ENCODE results near the gene FERMT2. TPM values are rescaled to one million over a fixed set of nuclear protein-coding genes. Genes with fewer than 3 reads are reported as not detected.
"Not testable (repeated sequence)": the region's sequence is repeated elsewhere in the genome, so short reads cannot be mapped to it uniquely, and the experiment has no call there.

FERMT2 gene
- polyA plus RNA-seq, 1 donor: 183 TPM

DNA sequence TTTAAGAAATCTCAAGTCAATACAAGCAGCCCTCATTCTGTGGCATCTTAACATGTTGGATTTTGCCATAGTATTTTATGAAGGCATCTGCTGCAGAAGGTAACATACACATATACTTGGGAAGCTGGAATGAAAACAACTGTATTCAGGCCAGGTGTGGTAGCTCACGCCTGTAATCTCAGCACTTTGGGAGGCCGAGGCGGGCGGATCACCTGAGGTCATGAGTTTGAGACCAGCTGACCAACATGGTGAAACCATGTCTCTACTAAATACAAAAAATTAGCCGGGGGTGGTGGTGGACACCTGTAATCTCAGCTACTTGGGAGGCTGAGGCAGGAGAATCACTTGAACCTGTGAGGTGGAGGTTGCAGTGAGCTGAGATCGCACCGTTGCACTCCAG, 86.0 kb downstream of the FERMT2 start:
- DNase-seq: not testable (repeated sequence)

DNA sequence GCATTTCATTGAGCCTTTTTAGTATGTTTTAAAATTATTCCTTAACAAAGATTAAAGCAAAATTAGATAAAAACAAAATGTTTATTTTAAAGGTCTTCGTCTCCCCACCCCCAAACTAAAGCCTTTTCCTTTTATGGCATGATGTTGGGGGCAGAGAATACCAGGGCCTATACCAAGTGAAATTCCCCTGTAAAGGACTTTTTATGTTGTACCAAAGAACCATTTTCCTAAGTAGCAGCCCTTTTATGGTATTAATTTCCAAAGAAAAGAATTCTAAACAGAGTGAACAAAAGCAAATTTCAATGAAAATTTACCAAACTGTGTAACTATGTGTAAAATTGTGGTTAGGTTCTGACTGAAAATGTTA, 87.5 kb downstream of the FERMT2 start:
- no peak for DNase-seq

GRCh38 chr14:52862632-52863333, 88.1 kb downstream of the FERMT2 start:
- no peak for DNase-seq

GRCh38 chr14:52861403-52861802, 89.4 kb downstream of the FERMT2 start:
- DNase-seq: no peak

GRCh38 chr14:52860910-52861309, 89.9 kb downstream of the FERMT2 start:
- no peak for DNase-seq

DNA sequence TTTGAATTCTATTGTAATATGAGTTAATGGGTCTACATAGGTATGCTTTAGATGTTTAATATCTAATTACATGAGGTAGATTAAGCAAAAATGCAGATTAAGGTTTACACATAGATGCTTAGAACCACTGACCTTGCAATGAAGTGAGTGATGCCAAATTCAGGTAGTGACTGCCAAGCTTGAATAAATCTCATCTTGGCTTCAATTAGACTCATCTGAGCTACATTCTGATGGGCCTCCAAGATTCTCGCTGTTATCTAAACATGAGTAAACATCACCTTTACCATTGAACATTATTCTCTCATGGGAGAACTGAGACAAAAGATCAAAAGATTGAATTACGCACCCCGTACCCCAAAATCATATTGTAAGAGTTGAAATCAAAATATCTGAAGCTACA, 90.6 kb downstream of the FERMT2 start:
- no peak for DNase-seq

DNA sequence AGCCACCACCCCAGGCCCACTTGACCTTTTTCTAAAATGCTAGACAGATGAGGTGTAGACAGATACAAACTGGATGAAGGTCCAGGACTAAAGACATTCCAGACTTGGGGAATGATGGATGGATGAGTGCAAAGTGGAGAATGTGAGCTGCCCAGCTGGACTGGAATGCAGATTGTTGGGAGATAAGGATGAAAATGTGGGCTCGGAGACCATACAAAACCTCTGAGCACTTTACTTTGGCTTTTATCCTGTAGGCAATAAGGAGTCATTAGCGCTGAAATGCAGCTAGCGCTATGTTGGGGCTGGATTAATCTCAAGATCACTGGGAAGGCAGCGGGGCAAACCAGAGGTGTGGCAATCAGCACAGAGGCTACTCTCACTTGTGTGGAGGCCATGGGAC, 94.7 kb downstream of the FERMT2 start:
- no peak for DNase-seq

- no peak for DNase-seq
These were observed 97.4 kb downstream of the FERMT2 start for GRCh38 chr14:52853522-52853854.

GRCh38 chr14:52852810-52853521, 97.9 kb downstream of the FERMT2 start:
- no peak for DNase-seq

DNA sequence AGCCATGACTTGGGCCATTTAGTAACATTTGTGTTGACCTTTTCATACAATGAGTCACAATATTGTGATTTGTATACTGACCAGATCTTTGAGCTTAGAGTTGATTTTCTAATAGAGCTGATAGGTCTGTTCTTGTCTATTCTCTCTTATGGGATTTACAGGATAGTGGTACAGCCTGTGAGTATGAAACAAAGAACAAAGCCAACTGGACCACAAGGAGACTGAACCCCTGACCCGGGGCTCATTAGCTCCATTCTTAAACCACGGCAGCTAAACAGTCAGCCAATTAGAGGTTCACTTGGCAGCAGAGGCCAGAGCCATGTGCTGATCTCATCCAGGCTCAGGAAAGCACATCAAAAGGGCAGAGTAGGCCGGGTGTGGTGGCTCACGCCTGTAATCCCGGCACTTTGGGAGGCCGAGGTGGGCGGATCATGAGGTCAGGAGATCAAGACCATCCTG, 100.4 kb downstream of the FERMT2 start:
- no peak for DNase-seq

GRCh38 chr14:52848626-52849025, 102.2 kb downstream of the FERMT2 start:
- no peak for DNase-seq

DNA sequence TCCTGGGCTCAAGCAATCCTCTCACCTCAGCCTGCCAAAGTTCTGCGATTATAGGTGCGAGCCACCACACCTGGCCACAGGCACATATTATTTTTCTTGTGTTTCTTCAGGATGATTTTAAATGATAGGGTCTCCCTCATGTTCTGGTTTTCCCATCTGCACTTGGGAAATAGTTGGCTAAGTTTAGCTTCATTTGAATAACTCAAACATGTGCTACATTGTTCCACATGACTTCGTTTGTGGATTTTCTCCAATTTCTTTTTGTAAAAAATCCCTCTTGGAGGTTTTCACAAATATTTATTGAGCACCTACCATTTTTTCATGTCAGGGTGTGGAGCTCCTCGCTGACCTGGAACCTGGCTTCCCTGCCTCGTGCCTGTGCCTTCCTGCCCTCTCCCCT, 104.3 kb downstream of the FERMT2 start:
- DNase-seq: no peak

- DNase-seq: no peak
These were observed 105.8 kb downstream of the FERMT2 start for GRCh38 chr14:52845081-52845480.

- DNase-seq: no peak
These were observed 106.4 kb downstream of the FERMT2 start for GRCh38 chr14:52844262-52845060.

- no peak for DNase-seq
These were observed 110.0 kb downstream of the FERMT2 start for GRCh38 chr14:52840877-52841276.

GRCh38 chr14:52837451-52837850, 113.4 kb downstream of the FERMT2 start:
- no peak for DNase-seq

- no peak for DNase-seq
These were observed 114.8 kb downstream of the FERMT2 start for GRCh38 chr14:52836063-52836462.

GRCh38 chr14:52835122-52835903, 115.5 kb downstream of the FERMT2 start:
- no peak for DNase-seq

- no peak for DNase-seq
These were observed 116.4 kb downstream of the FERMT2 start for GRCh38 chr14:52834440-52834842.

DNA sequence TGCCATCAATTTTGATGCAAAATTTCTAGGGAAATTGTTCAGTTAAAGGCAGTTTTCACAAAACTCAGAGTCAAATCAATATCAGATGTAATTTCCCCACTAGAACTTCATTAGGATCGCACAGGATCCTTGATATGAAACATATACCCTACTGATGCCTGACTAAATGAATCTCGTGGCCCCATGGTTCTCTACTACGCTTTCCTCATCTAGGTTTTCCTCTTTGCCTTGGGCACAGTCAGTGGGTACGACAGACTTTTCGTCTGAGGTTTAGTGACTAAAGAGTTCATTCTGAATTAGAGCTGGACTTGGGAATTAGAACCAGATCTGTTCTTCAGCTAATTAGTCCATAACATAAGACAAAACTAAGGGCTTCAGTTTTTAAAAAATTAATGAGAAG, 117.0 kb downstream of the FERMT2 start:
- DNase-seq: no peak

DNA sequence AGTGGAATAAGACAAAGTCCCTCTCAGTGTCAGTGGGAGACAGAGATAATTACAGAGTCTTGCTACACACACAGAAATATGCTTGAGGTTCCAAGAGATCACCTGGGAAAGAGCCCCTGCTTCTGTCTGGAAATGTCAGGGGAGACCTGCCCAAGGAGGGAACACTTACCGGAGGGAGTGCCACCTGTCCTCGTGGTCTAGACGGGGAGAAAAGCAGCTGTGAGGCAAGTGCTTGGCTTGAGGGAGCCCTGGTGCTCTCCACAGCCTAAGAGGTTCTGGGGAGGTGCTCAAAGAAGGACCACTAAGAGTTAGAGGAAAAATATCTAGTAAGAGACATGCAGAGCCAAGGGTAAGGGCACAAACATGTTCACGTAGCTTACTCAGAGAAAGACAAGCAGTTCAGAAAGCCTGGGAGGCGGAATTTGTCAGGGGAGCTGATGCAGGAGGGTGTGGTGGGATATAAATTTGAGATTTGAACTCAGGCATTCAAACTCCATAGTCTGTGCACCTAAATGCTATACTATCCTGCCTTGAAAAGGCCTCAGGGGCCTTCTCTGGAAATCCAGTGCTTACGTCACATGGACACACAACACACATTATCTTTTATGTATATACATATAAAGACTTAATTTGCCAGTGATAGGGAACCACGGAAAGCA, 121.2 kb downstream of the FERMT2 start:
- DNase-seq: no peak

GRCh38 chr14:52827426-52827825, 123.4 kb downstream of the FERMT2 start:
- DNase-seq: no peak
